CD4-positive, alpha-beta T cell treated with Interleukin-1 beta for 1 hour (primary cell): ENCODE results near the gene RBM42.
"Not testable (repeated sequence)": the region's sequence is repeated elsewhere in the genome, so short reads cannot be mapped to it uniquely, and the experiment has no call there.

Experiments
- DNase-seq, 2 donors: peaks; one replicate each; pipeline ENCODE4 v3.0.0-alpha.2; 2020 to 2022

Gene RBM42

GRCh38 chr19:35622750-35623149 is 6.1 kb upstream of the RBM42 start:
- no peak for DNase-seq

DNA sequence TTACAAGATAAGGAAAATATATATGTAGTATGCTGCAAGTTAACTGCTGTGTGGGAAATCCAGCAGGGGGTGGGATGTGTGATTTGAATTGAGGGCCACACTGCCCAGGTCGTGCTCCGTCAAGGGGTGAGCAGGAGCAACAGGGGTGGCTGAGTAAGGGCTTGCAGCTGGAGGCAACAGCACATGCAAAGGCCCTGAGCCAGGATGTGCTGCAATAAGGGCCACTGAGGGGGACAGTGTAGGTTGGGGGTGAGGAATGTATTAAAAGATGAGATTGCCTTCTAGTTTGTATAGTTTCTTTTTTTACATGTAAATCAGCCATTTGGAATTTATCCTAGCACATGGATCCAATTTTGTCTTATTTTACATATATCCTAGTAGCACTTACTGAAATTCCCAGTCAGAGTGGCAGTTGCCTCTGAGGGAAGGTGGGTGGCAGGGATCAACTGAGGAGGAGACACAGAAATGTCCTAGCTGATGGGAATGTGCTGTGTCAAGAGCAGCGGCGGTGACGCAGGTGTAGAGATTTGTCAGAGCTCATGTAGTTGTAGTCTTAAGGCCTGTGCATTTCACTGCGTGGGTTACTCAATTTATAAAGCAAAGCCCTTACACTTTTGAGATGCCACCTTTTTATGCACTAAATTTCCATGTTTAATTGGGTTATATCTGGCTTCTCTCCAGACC is 5.4 kb upstream of the RBM42 start:
- DNase-seq = no peak

DNA sequence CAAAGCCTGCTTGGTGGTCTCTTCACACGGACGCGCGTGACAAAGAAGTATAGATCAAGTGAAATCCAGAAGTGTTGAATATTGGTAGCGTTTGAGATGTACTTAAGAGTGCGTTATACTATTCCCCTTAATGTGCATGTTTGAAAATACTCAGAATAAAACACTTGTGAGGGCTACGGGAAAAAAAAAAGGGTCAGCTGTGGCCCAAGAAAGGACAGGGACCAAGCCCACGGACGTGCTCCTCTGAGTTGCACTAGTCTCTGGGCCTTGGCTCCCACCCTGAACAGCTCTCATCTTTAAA is 622 bp upstream of the RBM42 start:
- no peak for DNase-seq

DNA sequence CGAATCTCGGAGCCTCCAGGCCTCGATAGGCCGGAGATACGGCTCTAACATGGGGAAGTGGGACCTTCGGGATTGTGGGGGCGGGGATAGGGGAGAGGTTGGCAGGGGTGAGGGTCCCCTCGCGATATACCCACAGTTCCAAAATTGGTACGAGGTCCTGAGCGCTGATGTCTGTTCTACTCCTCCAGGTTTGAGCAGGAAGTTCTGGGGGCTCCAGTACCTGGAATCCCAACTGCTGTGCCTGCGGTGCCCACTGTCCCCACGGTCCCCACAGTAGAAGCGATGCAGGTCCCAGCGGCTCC is 447 bp downstream of the RBM42 start:
- no peak for DNase-seq

GRCh38 chr19:35633727-35634440 is 5.0 kb downstream of the RBM42 start:
- no peak for DNase-seq

- no peak for DNase-seq
These were observed 7.8 kb downstream of the RBM42 start for GRCh38 chr19:35636651-35637050.

GRCh38 chr19:35637165-35637564 is 8.3 kb downstream of the RBM42 start:
- DNase-seq = no peak

- DNase-seq = no peak
These were observed 10.4 kb downstream of the RBM42 start for GRCh38 chr19:35639321-35639639.

- no peak for DNase-seq
These were observed 11.0 kb downstream of the RBM42 start for GRCh38 chr19:35639863-35640262.

DNA sequence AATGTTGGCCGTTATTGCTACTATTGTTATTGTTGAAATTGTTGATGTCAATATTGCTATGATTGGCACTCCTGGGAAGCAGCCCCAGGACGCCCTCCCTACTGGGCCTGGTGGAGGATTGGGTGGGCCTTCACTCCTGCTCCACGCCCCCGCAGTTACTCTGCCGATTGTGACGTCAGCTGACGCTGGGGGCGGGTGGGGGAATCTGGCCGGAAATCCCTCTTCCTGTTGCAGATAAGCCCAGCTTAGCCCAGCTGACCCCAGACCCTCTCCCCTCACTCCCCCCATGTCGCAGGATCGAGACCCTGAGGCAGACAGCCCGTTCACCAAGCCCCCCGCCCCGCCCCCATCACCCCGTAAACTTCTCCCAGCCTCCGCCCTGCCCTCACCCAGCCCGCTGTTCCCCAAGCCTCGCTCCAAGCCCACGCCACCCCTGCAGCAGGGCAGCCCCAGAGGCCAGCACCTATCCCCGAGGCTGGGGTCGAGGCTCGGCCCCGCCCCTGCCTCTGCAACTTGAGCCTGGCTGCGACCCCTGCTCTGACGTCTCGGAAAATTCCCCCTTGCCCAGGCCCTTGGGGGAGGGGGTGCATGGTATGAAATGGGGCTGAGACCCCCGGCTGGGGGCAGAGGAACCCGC is 12.8 kb downstream of the RBM42 start, which contains the start of gene ETV2:
ETV2 (plus strand) TSS at position 231 of the 637 bp plus-strand sequence. CDS start 716 bp downstream, outside the sequence.
- peak; percentile 59 to 62 for DNase-seq

GRCh38 chr19:35642312-35642711 is 13.5 kb downstream of the RBM42 start:
- no peak for DNase-seq

DNA sequence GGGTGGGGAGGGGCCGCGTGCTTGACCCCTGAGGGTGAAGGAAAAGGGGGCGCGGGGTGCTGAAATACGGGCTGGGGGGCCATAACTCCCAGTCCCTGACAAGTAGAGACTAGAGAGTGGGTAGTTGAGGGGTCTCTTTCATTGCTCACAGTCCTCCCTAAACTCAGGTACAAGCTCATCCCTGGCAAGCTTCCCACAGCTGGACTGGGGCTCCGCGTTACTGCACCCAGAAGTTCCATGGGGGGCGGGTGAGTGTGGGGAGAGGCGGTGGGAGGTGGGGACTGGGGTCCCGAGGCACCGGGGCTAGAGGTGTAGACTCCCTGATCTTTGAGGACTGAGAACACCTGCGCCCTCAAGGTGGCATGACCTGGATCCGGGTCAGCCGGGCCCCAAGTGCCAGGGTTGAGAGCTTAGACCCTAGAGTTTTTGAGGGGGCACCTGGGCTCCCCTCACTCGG is 14.0 kb downstream of the RBM42 start:
- no peak for DNase-seq

- DNase-seq = peak; percentile 82 to 86
These were observed 14.7 kb downstream of the RBM42 start for GRCh38 chr19:35643255-35644205.

DNA sequence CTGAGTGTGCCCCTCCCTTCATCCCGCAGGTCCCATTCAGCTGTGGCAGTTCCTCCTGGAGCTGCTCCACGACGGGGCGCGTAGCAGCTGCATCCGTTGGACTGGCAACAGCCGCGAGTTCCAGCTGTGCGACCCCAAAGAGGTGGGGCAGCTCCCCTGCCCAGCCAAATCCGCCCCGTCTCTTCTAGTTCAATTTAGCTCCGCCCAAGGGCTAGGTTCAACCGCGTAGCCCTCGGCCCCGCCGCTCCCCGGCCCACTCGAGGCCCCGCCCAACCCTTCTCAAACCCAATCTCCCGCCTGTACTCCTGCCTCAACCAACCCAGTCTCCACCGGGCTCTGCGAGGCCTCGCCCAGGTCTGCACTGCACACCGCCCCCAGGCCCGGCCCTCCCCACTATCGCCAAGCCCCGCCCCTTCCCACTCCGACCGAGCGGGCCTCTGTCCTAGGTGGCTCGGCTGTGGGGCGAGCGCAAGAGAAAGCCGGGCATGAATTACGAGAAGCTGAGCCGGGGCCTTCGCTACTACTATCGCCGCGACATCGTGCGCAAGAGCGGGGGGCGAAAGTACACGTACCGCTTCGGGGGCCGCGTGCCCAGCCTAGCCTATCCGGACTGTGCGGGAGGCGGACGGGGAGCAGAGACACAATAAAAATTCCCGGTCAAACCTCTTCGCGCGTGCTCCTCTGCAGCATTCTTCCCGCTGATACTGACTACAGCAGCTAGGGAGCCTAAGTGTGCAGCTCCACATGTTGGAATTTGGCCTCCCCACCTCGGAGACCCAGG is 15.6 kb downstream of the RBM42 start:
- peak; percentile 97 to 98 for DNase-seq

- peak; percentile 71 to 76 for DNase-seq
These were observed 16.3 kb downstream of the RBM42 start for GRCh38 chr19:35644987-35645679.

- DNase-seq = no peak
These were observed 17.1 kb downstream of the RBM42 start for GRCh38 chr19:35645680-35646511.

GRCh38 chr19:35648017-35648961 is 19.5 kb downstream of the RBM42 start, which contains the start of gene COX6B1:
TSS of gene COX6B1 (plus strand) at chr19:35648323. CDS start at chr19:35651244, 2,921 bp downstream.
- DNase-seq = peak; percentile 95

- no peak for DNase-seq
These were observed 21.7 kb downstream of the RBM42 start for GRCh38 chr19:35650581-35650980.

DNA sequence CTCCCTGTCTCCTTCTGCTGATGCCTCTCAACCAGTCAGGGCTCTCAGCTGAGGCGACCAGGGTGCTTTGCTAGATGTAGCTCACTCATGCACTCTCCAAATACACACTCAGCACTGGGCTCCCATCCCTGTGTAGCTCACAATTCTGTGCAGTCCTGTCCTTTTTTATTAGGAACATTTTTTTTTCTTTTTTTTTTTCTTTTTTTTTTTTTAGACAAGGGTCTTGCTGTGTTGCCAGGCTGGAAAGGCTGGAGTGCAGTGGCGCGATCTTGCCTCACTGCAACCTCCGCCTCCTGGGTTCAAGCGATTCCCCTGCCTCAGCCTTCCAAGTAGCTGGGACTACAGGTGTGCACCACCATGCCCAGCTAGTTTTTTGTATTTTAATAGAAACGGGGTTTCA is 26.0 kb downstream of the RBM42 start:
- not testable (repeated sequence) for DNase-seq
